HG03378 (cell line): Measurements from ENCODE around the gene ARSH.
"Not testable (repeated sequence)": the region's sequence is repeated elsewhere in the genome, so short reads cannot be mapped to it uniquely, and the experiment has no call there.

Experiments used
- ATAC-seq: cut with Tn5 transposase; IDR thresholded peaks from one replicate; pipeline ENCODE4 v1.9.1; 2021; ENCODE audit warnings: mild to moderate bottlenecking, moderate library complexity; ENCODE audit not compliant: unreplicated experiment

ARSH gene

GRCh38 chrX:3029129-3029528 lies 22.8 kb downstream of the ARSH start:
- no peak for ATAC-seq

DNA sequence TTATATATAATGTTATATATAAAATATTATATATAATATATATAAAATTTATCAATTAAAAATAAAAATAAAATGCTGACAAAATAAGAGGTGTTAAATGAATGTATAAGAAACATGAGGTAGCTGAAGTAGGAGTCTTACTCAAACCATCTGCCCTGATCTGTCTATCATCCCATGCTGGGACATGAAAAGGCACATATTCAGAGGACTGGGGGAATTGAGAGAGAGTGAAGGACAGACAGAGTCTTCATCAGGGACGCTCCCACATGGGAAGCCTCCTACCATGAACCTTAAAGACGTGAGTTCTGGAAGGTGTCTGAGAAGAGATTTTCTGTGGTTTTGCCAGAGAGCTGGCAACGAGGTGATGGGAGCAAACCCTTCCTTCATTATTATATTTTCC lies 30.9 kb downstream of the ARSH start:
- no peak for ATAC-seq

DNA sequence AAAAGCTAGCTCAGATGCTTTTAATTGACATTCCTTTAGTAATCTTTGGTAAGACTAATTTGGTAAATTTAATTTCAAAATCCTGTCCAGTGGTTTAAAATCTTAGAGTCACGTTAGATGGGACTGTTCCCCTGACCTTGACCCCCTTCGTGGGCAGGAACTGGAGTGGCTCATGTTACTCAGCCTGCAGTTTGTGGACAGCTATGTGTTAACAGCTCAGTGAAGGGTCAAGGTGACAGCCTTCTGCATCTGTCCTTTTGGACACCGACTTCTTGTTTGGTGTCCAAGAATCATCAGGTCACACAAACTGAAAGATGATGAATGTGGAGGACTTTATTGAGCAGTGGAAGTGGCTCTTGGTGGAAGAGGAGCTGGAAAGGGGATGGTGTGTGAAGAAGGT lies 37.9 kb downstream of the ARSH start:
- no peak for ATAC-seq

DNA sequence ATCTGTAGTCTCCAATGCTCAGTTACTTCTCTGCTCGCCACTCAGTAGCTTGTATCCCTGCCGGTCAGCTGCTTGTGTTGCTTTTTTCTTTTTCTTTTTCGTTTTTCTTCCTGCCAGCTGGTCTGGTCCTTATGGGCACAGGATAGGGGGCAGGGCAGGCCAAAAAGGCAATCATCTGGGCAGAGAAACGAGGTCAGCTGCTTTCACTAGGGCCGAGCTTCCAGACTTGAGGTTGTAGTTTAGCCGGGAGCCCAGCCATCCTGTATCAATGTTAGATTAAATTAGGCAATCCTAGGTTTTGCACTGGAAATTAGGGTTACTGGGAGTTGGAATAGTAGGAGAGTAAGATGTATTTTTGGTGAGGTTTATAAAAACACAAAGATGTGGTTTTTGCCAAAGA lies 38.3 kb downstream of the ARSH start:
- no peak for ATAC-seq

DNA sequence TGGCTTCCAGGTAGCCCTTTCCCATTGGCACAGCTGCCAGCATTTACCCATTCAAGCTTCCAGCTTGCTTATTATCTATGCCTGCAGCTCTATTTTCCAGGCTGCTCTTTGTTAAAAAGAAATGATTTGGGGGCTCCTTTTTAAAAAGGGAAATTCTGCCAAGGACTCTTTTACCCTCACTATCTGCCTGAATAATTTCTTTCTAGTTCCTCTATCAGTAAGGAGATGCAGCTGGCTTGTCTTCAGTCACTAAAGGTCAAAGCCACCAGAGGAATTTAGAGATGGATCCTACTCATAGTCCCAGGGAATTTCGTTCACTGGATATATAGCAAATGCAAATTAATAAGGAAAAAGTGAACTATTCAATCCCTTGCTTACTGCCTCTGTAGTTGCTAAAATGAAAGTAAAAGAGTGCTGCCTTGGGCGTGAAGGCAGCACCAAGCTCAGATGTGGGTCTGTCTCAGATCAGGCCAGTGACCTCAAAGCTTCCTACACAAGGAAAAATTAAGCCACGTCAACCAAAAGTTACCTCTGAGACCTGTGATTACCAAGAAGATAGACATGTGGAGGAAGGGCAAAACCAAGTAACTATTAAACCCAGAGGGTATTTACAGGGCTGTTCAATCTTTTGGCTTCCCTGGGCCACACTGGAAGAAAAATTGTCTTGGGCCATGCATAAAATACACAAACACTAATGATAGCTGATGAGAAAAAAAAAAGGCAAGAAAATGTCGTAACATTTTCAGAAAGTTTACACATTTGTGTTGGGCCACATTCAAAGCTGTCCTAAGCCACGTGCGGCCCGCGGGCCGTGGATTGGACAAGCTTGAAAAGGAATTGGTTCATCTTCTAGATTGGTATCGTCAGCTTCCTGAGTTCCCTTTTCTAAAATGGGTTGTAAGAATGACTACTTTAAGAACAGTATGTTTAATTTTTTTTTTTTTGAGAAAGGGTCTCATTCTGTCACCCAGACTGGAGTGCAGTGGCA lies 40.2 kb downstream of the ARSH start:
- no peak for ATAC-seq

- not testable (repeated sequence) for ATAC-seq
Measured at GRCh38 chrX:3050523-3051175, 44.3 kb downstream of the ARSH start.

- ATAC-seq = no peak
Measured at GRCh38 chrX:3052860-3053259, 46.5 kb downstream of the ARSH start.

DNA sequence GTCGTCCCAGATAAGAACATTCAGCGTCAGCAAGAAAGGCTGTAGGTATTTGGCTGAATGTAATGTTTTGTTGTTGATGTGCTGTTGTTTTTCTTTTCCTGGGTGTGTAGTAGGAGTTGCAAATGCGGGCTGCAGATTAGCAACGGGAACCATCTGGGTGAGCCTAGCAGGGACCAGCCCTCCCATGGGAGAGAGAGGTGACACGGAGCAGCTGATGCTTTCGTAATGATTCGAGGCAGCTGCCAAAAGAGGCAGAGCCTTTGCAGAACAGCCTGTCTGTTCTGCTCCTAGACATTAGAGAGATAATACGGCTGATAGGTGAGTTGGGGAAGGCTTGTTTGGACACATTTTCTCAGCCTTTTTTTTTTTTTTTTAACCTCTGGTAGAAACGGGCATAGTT lies 60.2 kb downstream of the ARSH start:
- no peak for ATAC-seq

GRCh38 chrX:3075959-3076358 lies 69.6 kb downstream of the ARSH start:
- no peak for ATAC-seq

- no peak for ATAC-seq
Measured at GRCh38 chrX:3076416-3076991, 70.2 kb downstream of the ARSH start.
